Sigmoid colon (tissue), 7 donors: ENCODE data around the gene FGR. TPM values are rescaled to one million over a fixed set of nuclear protein-coding genes. Genes with fewer than 3 reads are reported as not detected.
"Not testable (repeated sequence)": the region's sequence is repeated elsewhere in the genome, so short reads cannot be mapped to it uniquely, and the experiment has no call there.

Experiments used
- DNase-seq: peaks from one replicate; pipeline ENCODE4 v3.0.0-alpha.2; 2019
- H3K27ac ChIP-seq, 4 donors: fragments of 200-600 bp; sonication (generic); one replicate each; pipeline ENCODE4 v1.5.1; 2016 to 2019; ENCODE audit warnings: mild to moderate bottlenecking in 1 of 4
- H3K27me3 ChIP-seq, 3 donors: fragments of 200-600 bp; sonication (generic); one replicate each; pipeline ENCODE4 v1.5.1; 2019; ENCODE audit warnings: mild to moderate bottlenecking in 1 of 3
- H3K36me3 ChIP-seq, 4 donors: fragments of 200-600 bp; sonication (generic); one replicate each; pipeline ENCODE4 v1.5.1; 2016 to 2019
- H3K4me1 ChIP-seq, 4 donors: fragments of 200-600 bp; sonication (generic); one replicate each; pipeline ENCODE4 v1.5.1; 2017 to 2019
- H3K4me3 ChIP-seq, 4 donors: fragments of 200-600 bp; sonication (generic); one replicate each; pipeline ENCODE4 v1.5.1; 2017 to 2019; ENCODE audit warnings: mild to moderate bottlenecking in 2 of 4, moderate library complexity in 1 of 4
- H3K9me3 ChIP-seq, 4 donors: fragments of 200-600 bp in 3 of 4; sonication (generic) in 3 of 4; one replicate each; pipeline versions ENCODE4 v1.5.1 to v1.6.1; 2013 to 2019
- CTCF ChIP-seq, 4 experiments: fragments of 450-650 bp in 3 of 4; fragments of 200-600 bp in 1 of 4; IDR thresholded peaks; one replicate each; pipeline ENCODE4 v1.5.1; 2016 to 2019; ENCODE audit warnings: antibody characterized with exemption in 4 of 4, mild to moderate bottlenecking in 3 of 4, moderate library complexity in 2 of 4
- EP300 ChIP-seq, 4 donors: sonication (generic); formaldehyde crosslinking; IDR thresholded peaks; one replicate each; pipeline ENCODE4 v1.6.1; 2017; ENCODE audit warnings: antibody characterized with exemption in 4 of 4
- POLR2A ChIP-seq, 2 donors: fragments of 450-650 bp; IDR thresholded peaks; one replicate each; pipeline ENCODE4 v1.6.1; 2016; ENCODE audit warnings: antibody characterized with exemption in 2 of 2, mild to moderate bottlenecking in 2 of 2, moderate library complexity in 2 of 2
- POLR2AphosphoS5 ChIP-seq, 4 donors: sonication (generic); formaldehyde crosslinking; IDR thresholded peaks; one replicate each; pipeline ENCODE4 v1.6.1; 2017; ENCODE audit warnings: antibody characterized with exemption in 4 of 4
- WGBS, 2 donors: extraction: QIAGEN DNeasy Blood & Tissue Kit; methylation state at CpG; one replicate each; pipeline ENCODE4 v1.1.7; 2013; 5-methylcytosine and 5-hydroxymethylcytosine counted together
- intact Hi-C: fragments of 100-400 bp; cut with DNase I; formaldehyde crosslinking; loops from one replicate; pipeline ENCODE4 v1.15.1; 2023
- polyA plus RNA-seq, 3 donors: library from polyadenylated mRNA; stranded (reverse); fragments of 200-250 nt; gene quantifications; one replicate each; pipeline ENCODE4 v1.2.3, GENCODE V29; 2013
- total RNA-seq, 4 donors: library from RNA; depleted of rRNA; stranded (reverse); fragments of >200 nt; gene quantifications; one replicate each; pipeline ENCODE4 v1.1.0, GENCODE V29; 2016
- donor health status: healthy with polysubstance abuse.
- donor health status: Bipolar disorder and iron deficiency.
- donor health status: healthy.

The FGR gene
- total and polyA plus RNA-seq, 7 donors: 3.0 to 14.4 (median 6.9) TPM

GRCh38 chr1:27644369-27645070 lies 9.5 kb upstream of the FGR start:
- no peaks in the 10 kb centered on the region for H3K27me3 ChIP-seq
- H3K36me3 ChIP-seq: no peaks in the 10 kb centered on the region
- peaks cover 0 to 10% (median 5%) of the 10 kb centered on the region in 4 donors for H3K4me1 ChIP-seq
- intact Hi-C loops: loop anchor here (2.0 kb wide), 1 partner anchor 18 kb away; no protein-coding TSS in a partner anchor
- H3K27ac ChIP-seq: no peak overlapping the region
- H3K4me3 ChIP-seq: no peak overlapping the region
- no peak for DNase-seq
- no peaks in the 10 kb centered on the region for H3K9me3 ChIP-seq
- WGBS, 2 donors: 88% methylated on average over 5 of the region's 5 CpGs
- TF ChIP-seq EP300 (IDR thresholded peaks at IDR 0.05) (no peak), POLR2A (IDR thresholded peaks at IDR 0.05) (no peak), POLR2AphosphoS5 (IDR thresholded peaks at IDR 0.05) (no peak), CTCF (IDR thresholded peaks at IDR 0.05) (no peak)

GRCh38 chr1:27643600-27644368 lies 8.8 kb upstream of the FGR start:
- no peaks in the 10 kb centered on the region for H3K9me3 ChIP-seq
- H3K4me1 ChIP-seq: peaks cover 0 to 6% (median 5%) of the 10 kb centered on the region in 4 donors
- H3K4me3 ChIP-seq: no peak overlapping the region
- intact Hi-C loops: loop anchor here (2.0 kb wide), 1 partner anchor 19 kb away; no protein-coding TSS in a partner anchor
- no peak for TF ChIP-seq POLR2AphosphoS5 (IDR thresholded peaks at IDR 0.05)
- no peak for TF ChIP-seq EP300 (IDR thresholded peaks at IDR 0.05)
- TF ChIP-seq POLR2A (IDR thresholded peaks at IDR 0.05): no peak
- TF ChIP-seq CTCF (IDR thresholded peaks at IDR 0.05): peak; percentile 28 to 87 (median 68)
- no peaks in the 10 kb centered on the region for H3K27me3 ChIP-seq
- H3K27ac ChIP-seq: no peak overlapping the region
- no peak for DNase-seq
- no peaks in the 10 kb centered on the region for H3K36me3 ChIP-seq
- WGBS, 2 donors: 22 to 37% methylated on average over 13 of the region's 13 CpGs

GRCh38 chr1:27640514-27640913 lies 5.5 kb upstream of the FGR start:
- H3K4me3 ChIP-seq, DNase-seq, H3K27ac ChIP-seq, H3K9me3 ChIP-seq, intact Hi-C loops, H3K27me3 ChIP-seq, H3K4me1 ChIP-seq, H3K36me3 ChIP-seq: not testable (repeated sequence)
- WGBS, 2 donors: 78 to 87% methylated on average over 9 of the region's 9 CpGs

DNA sequence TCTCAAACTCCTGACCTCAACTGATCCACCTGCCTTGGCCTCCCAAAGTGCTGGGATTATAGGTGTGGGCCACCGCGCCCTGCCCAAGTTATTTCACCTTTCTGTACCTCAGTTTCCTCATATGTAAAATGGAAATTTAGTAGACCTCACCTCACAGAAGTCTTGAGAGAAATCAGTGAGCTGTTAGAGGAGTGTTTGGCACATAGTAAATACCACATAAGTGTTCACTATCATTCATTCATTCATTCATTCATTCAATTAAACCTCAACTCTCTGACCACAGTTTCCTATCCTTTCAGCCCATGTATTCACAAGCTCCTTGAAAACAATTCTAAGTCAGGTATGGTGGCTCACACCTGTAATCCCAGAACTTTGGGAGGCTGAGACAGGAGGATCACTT lies 3.8 kb upstream of the FGR start:
- TF ChIP-seq CTCF (IDR thresholded peaks at IDR 0.05) (no peak), EP300 (IDR thresholded peaks at IDR 0.05) (no peak), POLR2AphosphoS5 (IDR thresholded peaks at IDR 0.05) (no peak), POLR2A (IDR thresholded peaks at IDR 0.05) (no peak)
- DNase-seq: no peak
- H3K27ac ChIP-seq: no peak overlapping the region
- peaks cover 10 to 15% (median 15%) of the 10 kb centered on the region in 3 donors for H3K27me3 ChIP-seq
- no peaks in the 10 kb centered on the region for H3K36me3 ChIP-seq
- WGBS, 2 donors: 91 to 95% methylated on average over 2 of the region's 2 CpGs
- intact Hi-C loops: no loop called here
- peaks cover 0 to 11% (median 7%) of the 10 kb centered on the region in 4 donors for H3K4me1 ChIP-seq
- no peak overlapping the region for H3K4me3 ChIP-seq
- H3K9me3 ChIP-seq: no peaks in the 10 kb centered on the region

- no peaks in the 10 kb centered on the region for H3K36me3 ChIP-seq
- intact Hi-C loops: no loop called here
- peaks cover 0 to 15% (median 7%) of the 10 kb centered on the region in 4 donors for H3K4me1 ChIP-seq
- no peak overlapping the region for H3K27ac ChIP-seq
- H3K27me3 ChIP-seq: peaks cover 15 to 21% (median 21%) of the 10 kb centered on the region in 3 donors
- DNase-seq: no peak
- WGBS, 2 donors: 58 to 69% methylated on average over 5 of the region's 5 CpGs
- no peak overlapping the region for H3K4me3 ChIP-seq
- TF ChIP-seq CTCF (IDR thresholded peaks at IDR 0.05): no peak
- no peak for TF ChIP-seq POLR2AphosphoS5 (IDR thresholded peaks at IDR 0.05)
- no peaks in the 10 kb centered on the region for H3K9me3 ChIP-seq
These were observed 3.2 kb upstream of the FGR start for GRCh38 chr1:27638047-27638734.
